ENCODE measurements around the gene SMARCA5.

DNA sequence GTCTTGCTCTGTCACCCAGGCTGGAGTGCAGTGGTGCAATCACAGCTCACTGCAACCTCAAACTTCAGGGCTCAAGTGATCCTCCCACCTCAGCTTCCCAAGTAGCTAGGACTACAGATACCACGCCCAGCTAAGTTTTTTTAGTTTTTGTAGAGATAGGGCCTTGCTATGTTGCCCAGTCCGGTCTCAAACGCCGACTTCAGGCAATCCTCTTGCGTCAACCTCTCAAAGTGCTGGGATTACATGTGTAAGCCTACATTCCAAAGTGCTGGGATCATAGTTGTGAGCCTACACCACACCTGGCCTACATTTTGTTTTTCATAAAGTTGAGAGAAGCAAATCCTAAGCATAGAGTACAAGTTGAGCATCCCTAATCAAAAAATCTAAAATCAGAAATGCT is 42.2 kb downstream of the SMARCA5 start:
- TF ChIP-seq POLR2AphosphoS5 (IDR thresholded peaks at IDR 0.05; ENCODE audit: borderline replicate concordance, low read depth, low read length) = no peak
- no peak for TF ChIP-seq FOXP2 (optimal IDR thresholded peaks at IDR 0.05; ENCODE audit: control extremely low read depth, extremely low read length, insufficient read depth)
- TF ChIP-seq EZH2 (IDR thresholded peaks at IDR 0.05) = no peak

All from SK-N-MC (cell line).